Head of caudate nucleus (tissue), 42 donors: Measurements from ENCODE around the gene MIB1.
A peak's percentile ranks its signal among the peaks of the same experiment; 100 is the strongest.

Experiments
- DNase-seq, 42 donors: peaks; one replicate each; pipeline versions ENCODE4 v3.0.0 to v3.0.0-alpha.2; 2020 to 2021; ENCODE audit warnings: mixed read lengths in 7 of 42
- intact Hi-C: fragments of 100-400 bp; cut with DNase I; formaldehyde crosslinking; loops from one replicate; pipeline ENCODE4 v1.15.0; 2022

MIB1 gene

DNA sequence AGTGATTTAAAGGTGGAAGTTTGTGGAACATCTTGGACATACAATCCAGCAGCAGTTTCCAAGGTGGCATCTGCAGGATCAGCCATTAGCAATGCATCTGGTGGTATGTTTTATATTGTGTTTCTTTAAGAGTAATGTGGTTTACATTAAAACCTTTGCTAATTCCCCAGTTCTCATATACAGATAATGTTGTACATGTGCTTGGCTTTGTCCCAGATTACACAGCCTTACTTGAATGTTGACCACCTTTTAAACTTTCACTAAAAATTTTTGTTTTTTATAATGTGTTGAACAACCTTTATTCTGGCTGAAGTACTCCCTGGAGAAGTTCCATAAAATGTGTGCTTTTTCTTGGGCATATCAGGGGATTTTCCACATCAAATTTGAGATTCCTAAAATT is 57.5 kb downstream of the MIB1 start:
- intact Hi-C loops: no loop called here
- no peak for DNase-seq

DNA sequence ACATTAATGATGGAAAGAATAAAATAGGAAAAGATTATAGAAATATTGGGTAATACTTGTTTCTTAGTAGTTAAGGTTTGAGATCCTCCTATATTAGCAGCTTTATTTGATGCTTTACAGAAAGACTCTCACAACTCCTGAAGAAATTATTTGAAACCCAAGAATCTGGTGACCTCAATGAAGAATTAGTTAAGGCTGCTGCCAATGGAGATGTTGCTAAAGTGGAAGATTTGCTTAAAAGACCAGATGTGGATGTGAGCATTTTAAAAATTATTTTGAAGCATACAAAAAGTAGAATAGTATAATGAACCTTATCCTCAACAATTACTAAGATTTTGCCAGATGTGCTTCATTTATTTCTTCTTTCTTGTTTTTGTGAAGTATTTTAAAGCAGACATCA is 59.1 kb downstream of the MIB1 start:
- DNase-seq: no peak
- intact Hi-C loops: no loop called here

DNA sequence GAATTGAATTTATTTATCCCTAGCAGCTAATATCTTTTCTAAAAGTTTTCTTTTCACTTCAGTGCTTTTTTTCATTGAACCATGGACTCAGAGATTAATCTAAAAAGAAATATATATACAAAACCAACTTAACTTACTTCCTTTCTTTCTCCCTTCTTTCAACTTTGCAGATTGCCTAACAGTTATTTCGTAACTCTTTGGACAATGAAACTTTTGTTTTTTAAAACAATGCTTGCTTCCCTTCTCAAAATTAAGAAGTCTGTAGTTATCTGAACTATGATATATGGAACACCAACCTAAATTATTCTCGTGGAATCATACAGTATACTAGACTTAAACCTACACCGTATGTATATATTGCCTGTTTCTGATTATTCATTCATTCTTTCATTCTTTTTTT is 62.9 kb downstream of the MIB1 start:
- DNase-seq: no peak
- intact Hi-C loops: no loop called here

- peak in 1 of 42 donors; percentile 6 for DNase-seq
- intact Hi-C loops: no loop called here
Observed at GRCh38 chr18:21805771-21806366, 65.3 kb downstream of the MIB1 start.

DNA sequence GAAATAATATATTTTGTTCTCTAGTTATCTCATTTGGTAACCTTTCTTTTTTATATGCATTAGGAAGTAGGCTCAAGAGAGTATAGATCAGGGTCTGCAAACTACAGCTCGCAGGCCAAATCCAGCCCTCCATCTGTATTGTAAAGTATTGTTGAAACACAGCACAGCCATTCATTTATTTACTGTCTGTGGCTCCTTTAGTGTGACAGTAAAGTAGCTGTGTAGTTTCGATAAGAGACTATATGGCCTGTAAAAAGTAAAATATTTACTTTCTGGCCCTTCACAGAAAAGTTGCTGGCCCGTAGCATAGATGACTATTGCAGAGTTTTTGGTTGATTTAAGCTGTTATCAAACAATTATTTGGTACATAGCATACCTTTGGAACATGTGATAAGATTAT is 67.6 kb downstream of the MIB1 start:
- intact Hi-C loops: no loop called here

DNA sequence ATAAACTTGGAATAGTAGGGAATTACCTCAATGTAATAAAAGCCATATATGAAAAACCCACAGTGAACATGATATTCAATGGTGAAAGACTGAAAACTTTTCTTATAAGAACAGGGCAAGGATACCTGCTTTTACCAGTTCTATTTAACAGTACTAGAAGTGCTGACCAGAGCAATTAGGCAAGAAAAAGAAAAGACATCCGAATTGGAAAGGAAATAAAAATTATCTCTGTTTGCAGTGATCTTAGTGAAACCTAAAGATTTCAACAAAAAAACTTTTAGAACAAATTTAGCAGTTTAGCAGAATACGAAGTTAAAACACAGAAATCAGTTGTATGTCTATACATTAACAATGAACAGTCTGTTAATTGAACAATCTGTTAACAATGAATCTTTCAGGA is 69.1 kb downstream of the MIB1 start:
- intact Hi-C loops: no loop called here
- DNase-seq: no peak

More for the DNA sequence above, 67.6 kb downstream of the MIB1 start:
- DNase-seq: no peak

DNA sequence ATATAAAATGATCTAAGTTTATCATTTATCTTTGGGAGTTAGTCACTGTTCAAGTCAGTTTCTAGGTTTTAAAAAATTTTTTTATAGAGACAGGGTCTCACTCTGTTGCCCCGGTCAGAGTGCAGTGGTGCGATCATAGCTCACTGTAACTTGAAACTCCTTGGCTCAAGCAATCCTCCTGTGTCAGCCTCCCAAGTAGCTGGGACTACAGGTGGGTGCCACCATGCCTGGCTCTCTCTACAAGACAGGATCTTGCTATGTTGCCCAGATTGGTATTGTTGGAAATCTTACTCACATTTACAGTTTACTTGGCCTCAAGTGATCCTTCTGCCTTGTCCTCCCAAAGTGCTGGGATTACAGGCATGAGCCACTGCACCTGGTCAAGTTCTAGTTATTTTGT is 74.5 kb downstream of the MIB1 start:
- intact Hi-C loops: no loop called here
- no peak for DNase-seq

DNA sequence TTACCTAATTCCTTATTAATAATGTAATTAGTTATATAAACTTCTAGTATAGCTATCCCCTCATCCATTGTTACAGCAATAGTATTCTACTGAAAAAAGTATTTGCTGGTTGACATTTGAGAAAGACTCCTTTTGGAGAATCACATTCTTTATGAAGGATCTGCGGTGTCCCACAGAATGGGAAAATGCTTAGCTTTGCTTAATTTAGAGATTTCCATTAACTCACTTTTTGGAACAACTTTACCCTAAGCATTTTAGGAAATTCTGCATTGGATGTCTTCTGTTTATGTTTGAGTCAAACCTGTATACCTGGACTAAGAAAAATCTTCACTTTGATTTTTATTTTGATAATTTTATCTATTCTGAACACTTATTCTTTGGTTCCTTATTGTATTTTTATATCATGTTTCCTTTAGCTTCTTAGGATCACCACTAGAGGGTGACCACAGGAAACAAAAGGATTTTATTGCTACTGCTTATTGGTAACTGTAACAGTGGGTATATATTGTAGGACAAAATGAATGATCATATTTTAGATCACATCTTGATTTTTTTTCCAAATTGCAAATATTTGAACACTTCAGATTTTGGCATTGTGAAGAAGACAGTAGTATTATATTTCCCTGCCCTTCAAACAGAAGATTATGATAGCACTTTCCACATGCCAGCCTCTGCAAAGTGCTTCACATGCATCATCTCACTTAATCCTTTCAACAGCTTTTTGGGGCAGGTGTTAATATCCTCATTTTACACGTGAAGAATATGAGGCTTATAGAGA is 79.6 kb downstream of the MIB1 start:
- DNase-seq: no peak
- intact Hi-C loops: no loop called here

GRCh38 chr18:21820811-21821143 is 80.2 kb downstream of the MIB1 start:
- DNase-seq: no peak

DNA sequence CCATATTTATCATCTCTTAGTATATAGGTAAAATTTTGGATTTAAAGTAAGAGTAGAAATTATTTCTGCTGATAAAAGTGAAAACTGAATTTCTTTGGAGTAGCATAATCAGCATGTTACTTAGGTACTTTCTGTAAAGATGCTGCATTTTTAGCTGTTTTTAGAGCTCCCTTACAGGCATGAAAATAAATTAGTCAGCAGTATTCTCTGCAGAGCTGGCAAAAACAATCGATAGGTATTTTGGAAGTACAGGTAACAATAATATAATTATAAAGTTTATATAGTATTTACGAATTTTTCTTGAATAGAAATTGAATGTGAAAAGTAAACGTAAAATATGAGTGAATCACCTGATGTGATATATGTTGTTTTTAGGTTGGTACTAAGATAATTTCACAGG is 83.3 kb downstream of the MIB1 start:
- intact Hi-C loops: no loop called here
- DNase-seq: no peak

More at GRCh38 chr18:21820811-21821143, 80.2 kb downstream of the MIB1 start:
- intact Hi-C loops: no loop called here

GRCh38 chr18:21826196-21826595 is 85.6 kb downstream of the MIB1 start:
- intact Hi-C loops: no loop called here
- no peak for DNase-seq

GRCh38 chr18:21826641-21827302 is 86.2 kb downstream of the MIB1 start:
- intact Hi-C loops: no loop called here
- no peak for DNase-seq

DNA sequence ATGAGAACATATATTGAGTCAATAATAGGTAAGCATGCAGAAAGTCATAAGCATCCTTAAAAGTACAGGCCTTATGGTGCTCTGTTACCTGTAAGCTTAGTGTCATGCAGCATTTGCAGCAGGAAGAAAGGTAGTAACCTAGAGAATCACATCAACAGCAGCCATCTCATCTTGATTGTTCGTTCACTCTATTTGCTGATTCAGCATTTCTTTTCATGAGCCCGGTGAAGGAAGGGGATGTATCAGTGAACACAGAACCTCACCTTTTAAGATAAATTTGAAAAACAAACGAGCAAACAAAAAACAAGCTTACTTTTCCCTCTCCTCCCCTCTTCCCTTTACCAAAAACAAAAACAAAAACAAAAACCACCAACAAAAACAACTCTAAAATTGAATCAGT is 89.9 kb downstream of the MIB1 start:
- intact Hi-C loops: no loop called here
- DNase-seq: no peak

DNA sequence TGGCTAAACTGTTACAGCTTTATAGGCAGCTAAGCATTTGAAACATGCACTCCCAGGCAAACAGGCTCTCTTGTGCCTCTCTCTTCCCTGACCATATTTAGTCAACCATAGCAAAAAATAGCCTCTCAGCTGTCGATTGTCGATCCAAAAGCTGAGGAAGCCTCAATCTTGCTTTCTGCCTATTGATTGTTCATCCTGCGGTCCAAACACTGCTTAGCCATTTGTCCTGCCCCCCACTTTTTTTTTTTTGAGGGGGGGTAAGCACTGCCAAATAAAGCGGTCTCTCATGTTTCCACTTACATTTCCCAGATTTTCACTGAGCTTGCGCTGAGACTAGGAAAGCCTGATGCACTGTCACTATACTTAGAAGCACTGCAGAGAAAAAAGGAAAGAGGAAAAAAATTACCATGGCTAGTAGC is 90.8 kb downstream of the MIB1 start:
- DNase-seq: peak in 3 of 42 donors; percentile 2 to 15 (median 11)
- intact Hi-C loops: no loop called here

DNA sequence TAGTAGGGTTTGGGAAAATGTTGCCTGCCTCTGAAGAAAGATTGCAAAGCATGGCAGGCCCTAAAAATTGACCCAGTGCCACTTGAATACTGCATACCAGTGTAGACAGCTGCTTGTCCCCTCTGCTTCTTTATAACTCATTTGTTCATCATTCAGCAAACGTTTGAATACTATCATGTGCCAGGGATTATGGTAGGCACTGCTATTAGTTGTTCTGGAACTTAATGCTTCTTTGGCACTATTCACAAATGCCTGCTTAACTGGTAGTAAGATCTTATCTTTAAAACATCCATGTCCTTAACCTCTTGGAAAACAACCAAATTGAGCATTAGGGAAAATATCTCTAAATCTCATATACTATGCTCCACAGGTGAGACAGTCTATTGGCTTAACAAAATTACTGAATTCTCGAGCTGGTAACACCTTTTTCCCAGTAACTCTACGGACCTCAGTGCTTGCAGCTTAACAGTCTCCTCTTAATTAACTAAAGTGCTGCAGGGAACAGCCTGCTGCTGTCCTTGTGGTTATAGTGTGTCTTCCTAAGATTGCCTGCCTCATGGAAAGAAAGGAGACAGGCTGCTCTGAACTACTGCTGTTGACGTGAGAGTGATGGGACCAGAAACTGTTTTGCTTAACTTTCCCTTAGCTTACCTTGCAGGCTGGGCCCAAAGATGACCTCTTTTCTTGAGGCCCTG is 93.2 kb downstream of the MIB1 start:
- intact Hi-C loops: no loop called here
- no peak for DNase-seq

GRCh38 chr18:21834299-21834660 is 93.7 kb downstream of the MIB1 start:
- no peak for DNase-seq
- intact Hi-C loops: no loop called here

- DNase-seq: no peak
- intact Hi-C loops: no loop called here
Observed at GRCh38 chr18:21841570-21841969, 101.0 kb downstream of the MIB1 start.

- DNase-seq: no peak
- intact Hi-C loops: no loop called here
Observed at GRCh38 chr18:21843341-21843740, 102.7 kb downstream of the MIB1 start.

DNA sequence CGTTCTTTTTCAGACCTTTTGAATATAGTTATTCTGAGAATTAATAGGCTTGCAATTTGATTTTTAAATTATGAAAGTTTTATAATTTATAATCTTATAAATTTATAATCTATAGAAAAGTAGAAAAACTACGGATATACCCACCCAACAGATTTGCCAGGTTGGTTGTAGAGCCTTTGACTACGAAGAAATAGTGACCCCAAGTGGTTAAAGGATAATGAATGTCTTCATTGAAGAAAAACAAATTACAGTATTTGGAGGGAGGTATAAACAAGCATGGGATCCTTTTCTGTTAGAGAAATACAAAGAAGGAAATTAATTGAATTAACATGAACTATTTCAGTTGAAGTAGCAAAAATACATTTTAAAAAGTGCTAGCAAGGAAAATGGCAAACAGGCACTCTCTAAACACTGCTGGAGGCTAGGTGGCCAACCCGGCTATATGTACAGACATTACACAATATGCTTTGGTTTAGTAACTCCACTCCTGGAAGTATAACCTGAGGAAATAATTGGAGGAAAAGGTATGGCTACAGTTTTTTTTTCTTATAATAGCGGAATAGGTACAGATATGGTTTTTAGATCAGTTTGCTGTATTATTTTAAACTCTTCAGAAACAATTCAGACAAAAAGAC is 110.9 kb downstream of the MIB1 start:
- no peak for DNase-seq

DNA sequence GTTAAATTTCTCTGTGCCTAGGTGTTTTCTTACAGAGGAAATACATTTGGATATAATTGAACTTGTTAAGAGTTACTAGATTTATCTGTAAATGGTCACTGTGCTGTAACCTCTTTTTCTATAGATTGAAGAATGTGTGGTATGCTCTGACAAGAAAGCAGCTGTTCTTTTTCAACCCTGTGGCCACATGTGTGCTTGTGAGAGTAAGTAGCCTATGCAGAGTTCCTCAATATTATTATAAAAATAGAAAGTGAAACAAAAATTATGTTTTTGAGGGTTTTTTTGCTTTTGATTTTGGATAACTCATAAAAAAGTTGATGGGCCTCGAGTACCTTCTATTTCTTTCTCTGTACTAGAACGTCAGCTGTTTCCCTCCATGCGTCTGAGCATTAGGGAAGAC is 112.4 kb downstream of the MIB1 start:
- intact Hi-C loops: loop anchor here (10.0 kb wide), 1 partner anchor 218 kb away; no protein-coding TSS in a partner anchor
- no peak for DNase-seq

More for the DNA sequence above, 110.9 kb downstream of the MIB1 start:
- intact Hi-C loops: loop anchor here (10.0 kb wide), 1 partner anchor 217 kb away; no protein-coding TSS in a partner anchor
